CD8-positive, alpha-beta memory T cell (primary cell): ENCODE results near the gene SEC61A2. TPM values are rescaled to one million over a fixed set of nuclear protein-coding genes. Genes with fewer than 3 reads are reported as not detected.
"Not testable (repeated sequence)": the region's sequence is repeated elsewhere in the genome, so short reads cannot be mapped to it uniquely, and the experiment has no call there.

Experiments
- CTCF ChIA-PET: fragments of 350-600 bp; sonication (Branson Sonifier 250); formaldehyde crosslinking; loops from one replicate; lab custom pipeline; 2021; ENCODE audit warnings: antibody characterized with exemption; lab: Charles Lee
- POLR2A ChIA-PET: fragments of 350-600 bp; sonication (Branson Sonifier 250); formaldehyde crosslinking; loops from one replicate; lab custom pipeline; 2021; ENCODE audit warnings: antibody characterized with exemption; lab: Charles Lee
- DNase-seq, 5 donors: peaks; one replicate each; pipeline versions ENCODE4 v3.0.0 to v3.0.0-alpha.2; 2020 to 2022; ENCODE audit warnings: mixed read lengths in 1 of 5
- H3K27ac ChIP-seq: one replicate; pipeline ENCODE4 v1.7.0; 2013; ENCODE audit warnings: low read depth, mild to moderate bottlenecking, low read length, moderate library complexity
- H3K27me3 ChIP-seq: 2 replicates; pipeline ENCODE4 v1.7.0; 2013; ENCODE audit warnings: low read length, mild to moderate bottlenecking; ENCODE audit not compliant: insufficient read depth, poor library complexity, severe bottlenecking
- H3K36me3 ChIP-seq: 2 replicates; pipeline ENCODE4 v1.7.0; 2013; ENCODE audit warnings: mild to moderate bottlenecking, low read length, moderate library complexity; ENCODE audit not compliant: insufficient read depth
- H3K4me1 ChIP-seq: 2 replicates; pipeline ENCODE4 v1.7.0; 2013; ENCODE audit warnings: mild to moderate bottlenecking, low read length, moderate library complexity; ENCODE audit not compliant: insufficient read depth
- H3K4me3 ChIP-seq: 2 replicates; pipeline ENCODE4 v1.7.0; 2013; ENCODE audit warnings: mild to moderate bottlenecking, low read length
- H3K9me3 ChIP-seq: 2 replicates; pipeline ENCODE4 v1.7.0; 2013; ENCODE audit warnings: mild to moderate bottlenecking, low read length
- H3K27ac Mint-ChIP-seq, 8 donors: one replicate each; pipeline ENCODE4 v1.8.0; 2020 to 2021; ENCODE audit warnings: mixed read lengths in 8 of 8, mild to moderate bottlenecking in 6 of 8, inconsistent platforms in 3 of 8, moderate library complexity in 3 of 8
- H3K27me3 Mint-ChIP-seq, 2 donors: one replicate each; pipeline ENCODE4 v1.8.0; 2020 to 2021; ENCODE audit warnings: mixed read lengths in 2 of 2, mild to moderate bottlenecking in 1 of 2, moderate library complexity in 1 of 2
- H3K36me3 Mint-ChIP-seq, 3 donors: one replicate each; pipeline ENCODE4 v1.8.0; 2020 to 2021; ENCODE audit warnings: mixed read lengths in 3 of 3, inconsistent platforms in 1 of 3, mild to moderate bottlenecking in 1 of 3
- H3K4me1 Mint-ChIP-seq, 3 donors: one replicate each; pipeline ENCODE4 v1.8.0; 2020 to 2021; ENCODE audit warnings: mixed read lengths in 3 of 3, inconsistent platforms in 1 of 3, mild to moderate bottlenecking in 1 of 3
- H3K4me3 Mint-ChIP-seq, 7 donors: one replicate each; pipeline ENCODE4 v1.8.0; 2020 to 2021; ENCODE audit warnings: mixed read lengths in 7 of 7, mild to moderate bottlenecking in 6 of 7, moderate library complexity in 4 of 7, inconsistent platforms in 2 of 7
- H3K9me3 Mint-ChIP-seq, 5 donors: one replicate each; pipeline ENCODE4 v1.8.0; 2020 to 2022; ENCODE audit warnings: mixed read lengths in 5 of 5, mild to moderate bottlenecking in 3 of 5, moderate library complexity in 2 of 5, inconsistent platforms in 1 of 5
- polyA plus RNA-seq: library from polyadenylated mRNA; unstranded; fragments of 300-500 nt; fragmentation: Illumina TruSeq; gene quantifications from one replicate; pipeline ENCODE4 v1.2.3, GENCODE V29; 2021
- total RNA-seq, 2 experiments: library from RNA; stranded (reverse); gene quantifications; one replicate each; pipeline ENCODE4 v1.2.3, GENCODE V29; 2021

Gene SEC61A2
- total and polyA plus RNA-seq, 3 experiments from 2014 or later: 2.5 to 13.6 (median 12.5) TPM

DNA sequence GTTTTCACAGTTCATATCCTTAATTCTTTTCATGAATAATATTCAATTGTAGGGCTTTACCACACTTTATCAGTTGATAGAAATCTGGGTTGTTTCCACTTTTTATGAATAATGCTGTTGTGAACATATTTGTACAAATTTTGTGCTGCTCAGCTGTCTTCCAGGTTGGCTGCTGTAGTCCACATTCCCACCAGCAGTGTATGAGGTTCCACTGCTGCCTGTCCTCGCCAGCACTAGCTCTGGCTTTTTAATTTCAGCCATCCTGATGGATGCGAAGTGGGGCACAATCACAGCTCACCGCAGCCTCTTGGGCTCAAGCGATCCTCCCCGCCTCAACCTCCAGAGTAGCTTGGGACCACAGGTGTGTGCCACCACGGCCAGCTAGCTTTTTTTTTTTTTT is 33.5 kb downstream of the SEC61A2 start:
- H3K27ac Mint-ChIP-seq: peak overlapping the region in 2 of 8 donors; percentile 12 to 69
- no peak overlapping the region for H3K4me3 ChIP-seq
- peaks cover 16% of the 10 kb centered on the region for H3K36me3 ChIP-seq
- H3K4me1 Mint-ChIP-seq: no peaks in the 10 kb centered on the region
- no peak for DNase-seq
- H3K27me3 Mint-ChIP-seq: no peaks in the 10 kb centered on the region
- no peak overlapping the region for H3K4me3 Mint-ChIP-seq
- CTCF ChIA-PET: interaction anchor here (1.1 kb wide), 1 partner anchor 32 kb away, joined by 3 read pairs; no protein-coding TSS in a partner anchor
- H3K27me3 ChIP-seq: no peaks in the 10 kb centered on the region
- peaks cover 3 to 82% (median 13%) of the 10 kb centered on the region in 3 donors for H3K36me3 Mint-ChIP-seq
- H3K4me1 ChIP-seq: no peaks in the 10 kb centered on the region
- H3K9me3 Mint-ChIP-seq: no peaks in the 10 kb centered on the region
- POLR2A ChIA-PET: no interaction called here
- no peak overlapping the region for H3K27ac ChIP-seq
- no peaks in the 10 kb centered on the region for H3K9me3 ChIP-seq

DNA sequence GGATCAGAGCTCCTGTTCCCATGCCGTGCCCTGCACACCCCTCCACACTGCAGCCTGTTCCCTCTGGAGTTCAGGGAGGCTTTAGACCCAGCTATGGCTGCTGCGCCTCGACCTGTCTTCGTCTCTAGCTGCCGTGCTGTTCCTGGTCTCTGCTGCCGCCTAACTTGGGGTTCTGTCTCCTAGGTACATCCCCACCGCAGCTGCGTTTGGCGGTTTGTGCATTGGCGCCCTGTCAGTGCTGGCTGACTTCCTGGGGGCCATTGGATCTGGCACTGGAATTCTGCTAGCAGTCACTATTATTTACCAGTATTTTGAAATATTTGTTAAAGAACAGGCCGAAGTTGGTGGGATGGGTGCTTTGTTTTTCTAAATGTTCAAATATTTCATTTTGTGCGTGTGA is 34.6 kb downstream of the SEC61A2 start:
- ChIA-PET CTCF (no interaction called here), POLR2A (no interaction called here)
- peaks cover 0 to under 1% (median 0%) of the 10 kb centered on the region in 3 donors for H3K4me1 Mint-ChIP-seq
- Histone ChIP-seq H3K4me3 (no peak overlapping the region), H3K9me3 (no peaks in the 10 kb centered on the region), H3K36me3 (peaks cover 16% of the 10 kb centered on the region), H3K27me3 (no peaks in the 10 kb centered on the region), H3K4me1 (no peaks in the 10 kb centered on the region), H3K27ac (no peak overlapping the region)
- peaks cover 3 to 83% (median 14%) of the 10 kb centered on the region in 3 donors for H3K36me3 Mint-ChIP-seq
- no peak for DNase-seq
- no peaks in the 10 kb centered on the region for H3K9me3 Mint-ChIP-seq
- H3K4me3 Mint-ChIP-seq: no peak overlapping the region
- no peaks in the 10 kb centered on the region for H3K27me3 Mint-ChIP-seq
- H3K27ac Mint-ChIP-seq: peak overlapping the region in 1 of 8 donors; percentile 73

DNA sequence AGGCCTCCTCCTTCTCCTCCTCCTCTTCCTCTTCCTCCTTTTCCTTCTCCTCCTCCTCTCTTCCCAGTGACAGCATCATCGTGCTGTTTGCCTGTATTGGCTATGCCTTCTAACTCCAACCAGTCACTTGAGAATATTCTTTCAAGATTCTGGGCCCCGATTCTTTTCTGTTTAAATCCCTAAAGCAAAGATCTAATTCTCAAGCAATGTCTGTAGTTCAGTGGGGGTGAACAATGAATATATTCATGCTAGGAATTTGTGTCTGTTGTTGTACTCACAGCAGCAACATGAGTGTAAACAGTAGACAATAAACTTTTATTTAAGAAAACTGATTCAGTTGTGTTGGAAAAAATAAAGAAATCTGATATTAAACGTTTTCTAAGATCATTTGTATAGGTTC is 35.6 kb downstream of the SEC61A2 start:
- H3K9me3 Mint-ChIP-seq: no peaks in the 10 kb centered on the region
- peaks cover 0 to 3% (median 0%) of the 10 kb centered on the region in 3 donors for H3K4me1 Mint-ChIP-seq
- H3K4me3 Mint-ChIP-seq: no peak overlapping the region
- H3K27ac Mint-ChIP-seq: peak overlapping the region in 4 of 8 donors; percentile 16 to 81 (median 30)
- no peak for DNase-seq
- H3K27me3 Mint-ChIP-seq: no peaks in the 10 kb centered on the region
- Histone ChIP-seq H3K27me3 (no peaks in the 10 kb centered on the region), H3K27ac (no peak overlapping the region), H3K4me1 (no peaks in the 10 kb centered on the region), H3K4me3 (no peak overlapping the region), H3K9me3 (no peaks in the 10 kb centered on the region), H3K36me3 (peaks cover 25% of the 10 kb centered on the region)
- H3K36me3 Mint-ChIP-seq: peaks cover 3 to 85% (median 18%) of the 10 kb centered on the region in 3 donors
- ChIA-PET POLR2A (no interaction called here), CTCF (no interaction called here)

DNA sequence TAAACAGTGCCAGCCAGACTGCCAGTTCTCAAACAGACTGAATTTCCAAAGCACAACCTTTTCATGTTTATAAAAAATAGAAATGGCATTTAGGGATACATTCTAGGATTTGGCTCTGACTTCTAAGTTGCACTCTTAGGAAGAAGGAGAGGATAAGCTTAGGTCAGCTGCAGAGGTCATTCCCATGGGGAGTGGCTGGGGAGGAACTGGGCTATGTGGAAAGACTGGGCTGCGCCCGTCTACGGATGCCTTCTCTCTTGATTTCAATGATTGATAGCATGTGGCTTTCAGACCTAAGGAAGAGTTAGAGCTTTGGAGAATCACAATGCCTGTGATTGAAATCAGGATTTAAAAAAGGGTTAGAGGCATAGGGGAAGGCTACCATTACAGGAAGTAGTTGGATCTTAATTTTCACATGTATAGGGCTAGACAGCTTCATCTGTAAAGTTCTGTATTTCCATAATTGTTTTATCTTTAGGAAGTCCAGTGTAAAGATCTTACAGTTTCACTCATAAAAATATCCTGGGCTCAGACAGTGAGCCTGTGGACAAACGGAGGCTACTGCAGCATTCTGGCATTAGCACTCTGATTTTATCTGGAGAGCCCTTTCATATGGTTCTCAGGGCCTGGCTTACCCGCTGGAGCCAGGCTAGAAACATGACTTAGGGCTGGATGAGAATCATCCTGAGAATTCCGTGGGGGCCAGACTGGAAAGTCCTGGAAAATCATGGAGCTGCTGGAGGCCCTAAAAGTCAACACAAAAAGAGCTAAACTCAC is 36.7 kb downstream of the SEC61A2 start:
- ChIA-PET POLR2A (no interaction called here), CTCF (interaction anchor here (0.7 kb wide), 1 partner anchor 29 kb away, joined by 3 read pairs; the partner anchor contains the start of gene NUDT5)
- H3K4me3 Mint-ChIP-seq: no peak overlapping the region
- H3K27me3 Mint-ChIP-seq: no peaks in the 10 kb centered on the region
- H3K9me3 Mint-ChIP-seq: no peaks in the 10 kb centered on the region
- peaks cover 0 to 85% (median 22%) of the 10 kb centered on the region in 3 donors for H3K36me3 Mint-ChIP-seq
- Histone ChIP-seq H3K27ac (no peak overlapping the region), H3K4me3 (no peak overlapping the region), H3K4me1 (no peaks in the 10 kb centered on the region), H3K27me3 (no peaks in the 10 kb centered on the region), H3K9me3 (no peaks in the 10 kb centered on the region), H3K36me3 (peaks cover 30% of the 10 kb centered on the region)
- peaks cover 0 to 3% (median 0%) of the 10 kb centered on the region in 3 donors for H3K4me1 Mint-ChIP-seq
- no peak for DNase-seq
- peak overlapping the region in 2 of 8 donors; percentile 17 to 26 for H3K27ac Mint-ChIP-seq

DNA sequence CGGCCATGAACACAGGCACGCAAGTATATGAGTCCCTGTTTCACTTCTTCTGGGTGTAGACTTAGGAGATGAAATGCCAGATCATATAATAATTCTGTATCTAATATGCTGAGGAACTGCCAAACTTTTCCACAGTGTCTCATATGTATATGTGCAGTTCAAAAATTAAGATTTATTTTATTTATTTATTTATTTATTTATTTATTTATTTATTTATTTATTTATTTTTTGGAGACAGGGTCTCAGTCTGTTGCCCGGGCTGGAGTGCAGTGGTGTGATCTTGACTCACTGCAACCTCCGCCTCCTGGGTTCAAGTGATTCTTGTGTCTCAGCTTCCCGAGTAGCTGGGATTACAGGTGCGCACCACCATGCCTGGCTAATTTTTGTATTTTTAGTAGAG is 42.0 kb downstream of the SEC61A2 start:
- H3K4me1 Mint-ChIP-seq, H3K27ac ChIP-seq, H3K27me3 Mint-ChIP-seq, H3K27me3 ChIP-seq, H3K4me3 ChIP-seq, H3K9me3 Mint-ChIP-seq, POLR2A ChIA-PET, H3K4me1 ChIP-seq, DNase-seq, CTCF ChIA-PET, H3K4me3 Mint-ChIP-seq, H3K9me3 ChIP-seq: not testable (repeated sequence)
- H3K27ac Mint-ChIP-seq: peak overlapping the region in 1 of 8 donors; percentile 52
- H3K36me3 ChIP-seq: peaks cover 33% of the 10 kb centered on the region
- H3K36me3 Mint-ChIP-seq: peaks cover 6 to 76% (median 27%) of the 10 kb centered on the region in 3 donors

DNA sequence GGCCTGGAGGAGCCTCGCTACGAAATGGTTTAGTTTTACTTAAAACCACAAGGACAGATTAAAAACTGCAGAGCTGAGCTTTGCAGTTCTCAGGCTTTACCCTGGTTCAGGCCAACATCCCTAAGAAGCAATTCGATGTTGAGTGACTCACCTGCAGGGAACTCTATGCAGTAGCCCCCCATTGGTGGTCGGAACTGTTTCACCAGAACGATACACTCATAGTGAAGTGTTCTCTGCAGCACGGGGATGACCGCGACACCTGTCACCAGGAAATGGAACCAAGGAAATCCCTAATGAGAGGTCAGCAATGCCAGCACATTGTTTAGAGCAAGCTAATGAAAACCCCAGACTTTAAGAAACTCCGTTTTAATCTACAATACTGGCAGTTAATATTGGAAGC is 48.2 kb downstream of the SEC61A2 start:
- Histone ChIP-seq H3K36me3 (peaks cover 33% of the 10 kb centered on the region), H3K27ac (no peak overlapping the region), H3K27me3 (no peaks in the 10 kb centered on the region), H3K9me3 (no peaks in the 10 kb centered on the region), H3K4me1 (peaks cover 19% of the 10 kb centered on the region), H3K4me3 (no peak overlapping the region)
- POLR2A ChIA-PET: no interaction called here
- H3K27me3 Mint-ChIP-seq: no peaks in the 10 kb centered on the region
- H3K36me3 Mint-ChIP-seq: peaks cover 0 to 56% (median 13%) of the 10 kb centered on the region in 3 donors
- peaks cover 25 to 34% (median 32%) of the 10 kb centered on the region in 3 donors for H3K4me1 Mint-ChIP-seq
- H3K27ac Mint-ChIP-seq: peak overlapping the region in 1 of 8 donors; percentile 32
- CTCF ChIA-PET: no interaction called here
- no peaks in the 10 kb centered on the region for H3K9me3 Mint-ChIP-seq
- no peak overlapping the region for H3K4me3 Mint-ChIP-seq
- no peak for DNase-seq

DNA sequence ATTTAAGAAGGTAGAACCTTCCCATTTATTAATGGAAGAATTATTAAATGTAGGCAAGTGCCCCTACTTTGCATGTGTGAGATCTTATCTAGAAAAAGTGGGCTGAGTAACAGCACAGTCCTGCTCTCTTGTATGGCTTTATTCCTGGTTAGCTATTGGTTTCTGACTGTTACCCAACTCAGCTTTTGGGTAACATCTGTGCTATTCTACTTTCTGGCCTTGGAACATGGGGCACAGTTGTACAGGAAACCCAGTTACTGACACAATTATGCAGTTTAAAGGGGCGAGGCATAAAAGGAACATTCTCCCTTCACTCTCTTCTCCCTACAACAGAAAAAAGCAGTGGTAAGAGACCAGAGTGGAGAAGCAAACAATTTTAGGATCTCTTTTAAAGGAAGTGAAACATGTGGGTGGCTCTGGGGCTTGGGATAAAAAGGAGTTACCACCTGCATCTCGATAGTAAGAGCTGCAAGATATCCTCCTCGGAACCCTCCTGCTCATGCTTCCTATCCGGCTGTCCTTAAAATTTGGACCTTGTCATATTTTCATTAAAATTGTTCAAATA is 50.2 kb downstream of the SEC61A2 start:
- Histone ChIP-seq H3K9me3 (no peaks in the 10 kb centered on the region), H3K27me3 (no peaks in the 10 kb centered on the region), H3K36me3 (peaks cover 23% of the 10 kb centered on the region), H3K4me3 (no peak overlapping the region), H3K27ac (no peak overlapping the region), H3K4me1 (peaks cover 19% of the 10 kb centered on the region)
- no peaks in the 10 kb centered on the region for H3K9me3 Mint-ChIP-seq
- no peaks in the 10 kb centered on the region for H3K27me3 Mint-ChIP-seq
- CTCF ChIA-PET: interaction anchor here (2.7 kb wide), 1 partner anchor 16 kb away, joined by 20 read pairs; the partner anchor contains the start of genes CDC123 and NUDT5
- H3K36me3 Mint-ChIP-seq: peaks cover 0 to 53% (median 6%) of the 10 kb centered on the region in 3 donors
- POLR2A ChIA-PET: interaction anchor here (1.0 kb wide), 1 partner anchor 17 kb away, joined by 3 read pairs; the partner anchor contains the start of gene CDC123
- DNase-seq: no peak
- H3K4me3 Mint-ChIP-seq: no peak overlapping the region
- H3K27ac Mint-ChIP-seq: peak overlapping the region in 7 of 8 donors; percentile 44 to 98 (median 93)
- H3K4me1 Mint-ChIP-seq: peaks cover 25 to 34% (median 32%) of the 10 kb centered on the region in 3 donors
